Stomach (tissue), 9 donors: ENCODE data around the gene IGF2BP1. TPM values are rescaled to one million over a fixed set of nuclear protein-coding genes. Genes with fewer than 3 reads are reported as not detected.

Source experiments
- DNase-seq, 2 donors: peaks; one replicate each; pipeline versions ENCODE4 v3.0.0 to v3.0.0-alpha.2; 2013 to 2019
- H3K27ac ChIP-seq, 5 donors: fragments of 200-600 bp in 4 of 5; sonication (generic) in 4 of 5; one replicate each; pipeline ENCODE4 v1.5.1; 2013 to 2019; ENCODE audit warnings: mild to moderate bottlenecking in 1 of 5, moderate library complexity in 1 of 5
- H3K27me3 ChIP-seq, 3 donors: fragments of 200-600 bp; sonication (generic); one replicate each; pipeline ENCODE4 v1.5.1; 2017 to 2019; ENCODE audit warnings: mixed run types in 1 of 3
- H3K36me3 ChIP-seq, 4 donors: fragments of 200-600 bp; sonication (generic); 1 replicate in 3 of 4; 2 replicates in 1 of 4; pipeline ENCODE4 v1.5.1; 2016 to 2019
- H3K4me1 ChIP-seq, 4 donors: fragments of 200-600 bp; sonication (generic); one replicate each; pipeline ENCODE4 v1.5.1; 2016 to 2019
- H3K4me3 ChIP-seq, 4 donors: fragments of 200-600 bp; sonication (generic) in 3 of 4; one replicate each; pipeline ENCODE4 v1.5.1; 2016 to 2019; ENCODE audit warnings: mild to moderate bottlenecking in 1 of 4
- H3K9me3 ChIP-seq, 4 donors: fragments of 200-600 bp; sonication (generic); one replicate each; pipeline ENCODE4 v1.5.1; 2016 to 2019
- EP300 ChIP-seq: sonication (generic); formaldehyde crosslinking; IDR thresholded peaks from one replicate; pipeline ENCODE4 v1.6.1; 2017; ENCODE audit warnings: antibody characterized with exemption
- POLR2A ChIP-seq, 4 donors: fragments of 450-650 bp; IDR thresholded peaks; one replicate each; pipeline ENCODE4 v1.6.1; 2016; ENCODE audit warnings: antibody characterized with exemption in 4 of 4, control low read depth in 2 of 4, mild to moderate bottlenecking in 1 of 4, moderate library complexity in 1 of 4
- POLR2AphosphoS5 ChIP-seq, 3 donors: sonication (generic); formaldehyde crosslinking; IDR thresholded peaks; one replicate each; pipeline ENCODE4 v1.6.1; 2016; ENCODE audit warnings: antibody characterized with exemption in 3 of 3
- WGBS, 5 donors: extraction: QIAGEN DNeasy Blood & Tissue Kit in 3 of 5; methylation state at CpG; one replicate each; pipeline versions ENCODE4 v1.1.5 to v1.1.7; 2013 to 2018; 5-methylcytosine and 5-hydroxymethylcytosine counted together
- intact Hi-C: fragments of 100-400 bp; cut with DNase I; formaldehyde crosslinking; loops from one replicate; pipeline ENCODE4 v1.15.1; 2023; ENCODE audit warnings: low total_unique reads
- polyA plus RNA-seq, 3 donors: library from polyadenylated mRNA; stranded (reverse); fragments of 200-250 nt; gene quantifications; one replicate each; pipeline ENCODE4 v1.2.3, GENCODE V29; 2013
- total RNA-seq, 5 donors: library from RNA; depleted of rRNA; stranded (reverse); fragments of >200 nt; gene quantifications; one replicate each; pipeline versions ENCODE4 v1.1.0 to v1.2.3, GENCODE V29; 2014 to 2016
- TF ChIP-seq, protein P1 (sequence below), 7 experiments: fragments of 450-650 bp in 4 of 7; fragments of 200-600 bp in 3 of 7; sonication (generic) in 3 of 7; IDR thresholded peaks; one replicate each; pipeline ENCODE4 v1.5.1; 2016 to 2019; ENCODE audit warnings: antibody characterized with exemption in 7 of 7, control low read depth in 2 of 7, mild to moderate bottlenecking in 1 of 7
- donor health status: healthy with polysubstance abuse.
- donor health status: Bipolar disorder and iron deficiency.
- donor health status: healthy.

The IGF2BP1 gene
- total and polyA plus RNA-seq, 8 donors: under 0.01 to 1.8 TPM; not detected in 6

DNA sequence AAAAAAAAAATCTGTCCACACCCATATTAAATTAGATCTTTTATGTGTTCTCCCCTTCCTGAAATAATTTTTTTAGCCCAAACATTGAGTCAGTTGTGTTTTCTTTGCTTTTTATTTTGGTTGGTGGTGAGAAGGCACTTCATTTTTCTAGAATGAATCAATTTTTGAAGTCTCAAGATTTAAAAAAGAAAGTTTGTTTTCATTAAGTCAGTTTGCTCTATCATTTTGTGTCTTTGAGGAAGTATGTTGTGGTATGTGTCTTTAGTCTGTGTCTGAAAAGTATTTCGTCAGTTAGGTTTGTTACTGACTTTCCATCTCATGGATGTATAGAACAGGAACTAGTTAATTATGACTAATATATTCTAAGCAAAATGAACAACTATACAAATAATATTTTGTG is 3.8 kb downstream of the IGF2BP1 start:
- intact Hi-C loops: no loop called here
- DNase-seq: no peak
- Histone ChIP-seq H3K9me3 (peaks cover 0 to 2% (median 0%) of the 10 kb centered on the region in 4 donors), H3K4me3 (no peak overlapping the region), H3K27me3 (peaks cover 47 to 100% (median 97%) of the 10 kb centered on the region in 3 donors), H3K36me3 (no peaks in the 10 kb centered on the region), H3K4me1 (peaks cover 21 to 34% (median 25%) of the 10 kb centered on the region in 4 donors), H3K27ac (no peak overlapping the region)
- TF ChIP-seq EP300 (no peak), POLR2A (IDR thresholded peaks at IDR 0.05) (no peak), POLR2AphosphoS5 (IDR thresholded peaks at IDR 0.05) (no peak)
- TF ChIP-seq, protein P1, sequence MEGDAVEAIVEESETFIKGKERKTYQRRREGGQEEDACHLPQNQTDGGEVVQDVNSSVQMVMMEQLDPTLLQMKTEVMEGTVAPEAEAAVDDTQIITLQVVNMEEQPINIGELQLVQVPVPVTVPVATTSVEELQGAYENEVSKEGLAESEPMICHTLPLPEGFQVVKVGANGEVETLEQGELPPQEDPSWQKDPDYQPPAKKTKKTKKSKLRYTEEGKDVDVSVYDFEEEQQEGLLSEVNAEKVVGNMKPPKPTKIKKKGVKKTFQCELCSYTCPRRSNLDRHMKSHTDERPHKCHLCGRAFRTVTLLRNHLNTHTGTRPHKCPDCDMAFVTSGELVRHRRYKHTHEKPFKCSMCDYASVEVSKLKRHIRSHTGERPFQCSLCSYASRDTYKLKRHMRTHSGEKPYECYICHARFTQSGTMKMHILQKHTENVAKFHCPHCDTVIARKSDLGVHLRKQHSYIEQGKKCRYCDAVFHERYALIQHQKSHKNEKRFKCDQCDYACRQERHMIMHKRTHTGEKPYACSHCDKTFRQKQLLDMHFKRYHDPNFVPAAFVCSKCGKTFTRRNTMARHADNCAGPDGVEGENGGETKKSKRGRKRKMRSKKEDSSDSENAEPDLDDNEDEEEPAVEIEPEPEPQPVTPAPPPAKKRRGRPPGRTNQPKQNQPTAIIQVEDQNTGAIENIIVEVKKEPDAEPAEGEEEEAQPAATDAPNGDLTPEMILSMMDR (IDR thresholded peaks at IDR 0.05): no peak
- WGBS, 5 donors: 79 to 89% (median 82%) methylated on average over 1 of the region's 1 CpG

GRCh38 chr17:49001671-49002070 is 4.5 kb downstream of the IGF2BP1 start:
- peaks cover 40 to 100% (median 97%) of the 10 kb centered on the region in 3 donors for H3K27me3 ChIP-seq

DNA sequence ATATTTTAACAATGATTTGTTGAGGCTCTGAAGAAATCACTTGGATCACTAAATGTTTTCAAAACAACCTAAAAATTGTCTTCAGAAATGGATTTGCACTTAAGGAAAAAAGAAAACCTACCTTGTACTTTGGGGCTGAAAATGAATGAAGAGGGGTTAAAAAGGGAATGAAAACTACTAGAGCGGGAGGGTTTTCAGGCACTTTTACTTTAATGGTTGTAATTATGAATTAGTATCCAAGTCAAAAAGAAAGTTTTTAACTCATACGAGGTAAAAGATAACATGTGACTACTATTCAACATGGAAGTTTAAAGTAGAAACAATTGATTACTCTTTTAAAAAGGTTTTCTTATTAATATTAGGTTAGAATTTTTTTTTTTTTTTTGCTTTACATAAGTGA is 5.1 kb downstream of the IGF2BP1 start:
- WGBS, 5 donors: 72 to 86% (median 83%) methylated on average over 2 of the region's 2 CpGs
- intact Hi-C loops: no loop called here
- Histone ChIP-seq H3K4me3 (no peak overlapping the region), H3K27me3 (peaks cover 35 to 100% (median 97%) of the 10 kb centered on the region in 3 donors), H3K4me1 (peaks cover 10 to 20% (median 12%) of the 10 kb centered on the region in 4 donors), H3K9me3 (no peaks in the 10 kb centered on the region), H3K36me3 (no peaks in the 10 kb centered on the region), H3K27ac (no peak overlapping the region)
- no peak for DNase-seq
- TF ChIP-seq, protein P1 (IDR thresholded peaks at IDR 0.05): no peak
- no peak for TF ChIP-seq POLR2AphosphoS5 (IDR thresholded peaks at IDR 0.05)
- no peak for TF ChIP-seq POLR2A (IDR thresholded peaks at IDR 0.05)
- no peak for TF ChIP-seq EP300

More at GRCh38 chr17:49001671-49002070, 4.5 kb downstream of the IGF2BP1 start:
- no peak for DNase-seq
- Histone ChIP-seq H3K4me1 (peaks cover 15 to 27% (median 19%) of the 10 kb centered on the region in 4 donors), H3K4me3 (no peak overlapping the region), H3K9me3 (no peaks in the 10 kb centered on the region), H3K27ac (no peak overlapping the region), H3K36me3 (no peaks in the 10 kb centered on the region)
- TF ChIP-seq, protein P1 (IDR thresholded peaks at IDR 0.05): no peak
- no peak for TF ChIP-seq EP300
- no peak for TF ChIP-seq POLR2A (IDR thresholded peaks at IDR 0.05)
- intact Hi-C loops: no loop called here

- Histone ChIP-seq H3K4me1 (peaks cover 6 to 16% (median 8%) of the 10 kb centered on the region in 4 donors), H3K27me3 (peaks cover 32 to 100% (median 97%) of the 10 kb centered on the region in 3 donors), H3K4me3 (no peak overlapping the region), H3K36me3 (no peaks in the 10 kb centered on the region), H3K27ac (no peak overlapping the region), H3K9me3 (no peaks in the 10 kb centered on the region)
- DNase-seq: no peak
- no peak for TF ChIP-seq EP300
- TF ChIP-seq POLR2AphosphoS5 (IDR thresholded peaks at IDR 0.05): no peak
- TF ChIP-seq, protein P1 (IDR thresholded peaks at IDR 0.05): no peak
- TF ChIP-seq POLR2A (IDR thresholded peaks at IDR 0.05): no peak
- intact Hi-C loops: no loop called here
These were observed 5.6 kb downstream of the IGF2BP1 start for GRCh38 chr17:49002766-49003165.
